GM19397 (cell line): Measurements from ENCODE around the gene TIGD2.

ENCODE experiments used
- ATAC-seq: cut with Tn5 transposase; IDR thresholded peaks from one replicate; pipeline ENCODE4 v1.9.1; 2021; ENCODE audit warnings: mild to moderate bottlenecking, moderate library complexity; ENCODE audit not compliant: unreplicated experiment

TIGD2 gene

DNA sequence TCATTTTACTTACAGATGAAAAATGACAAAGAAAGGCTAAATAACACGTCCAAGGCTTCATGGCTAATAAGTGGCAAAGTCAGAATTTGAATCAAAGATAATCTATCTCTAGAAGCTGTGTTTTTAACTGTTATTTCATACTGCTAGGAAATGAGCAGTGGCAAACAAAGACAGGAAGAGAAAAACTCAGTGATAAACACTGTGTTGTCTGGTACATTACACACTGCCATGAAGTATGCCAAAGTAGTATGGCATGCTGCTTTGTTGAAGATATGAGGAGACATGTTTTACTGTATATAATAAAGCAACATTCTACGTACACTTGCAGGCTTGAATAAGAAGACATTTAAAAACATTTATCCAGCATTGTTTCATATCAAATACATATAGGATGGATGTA is 49.5 kb downstream of the TIGD2 start:
- ATAC-seq: no peak

GRCh38 chr4:89161841-89162240 is 50.5 kb downstream of the TIGD2 start:
- ATAC-seq: no peak

- no peak for ATAC-seq
Observed at GRCh38 chr4:89162496-89162895, 51.2 kb downstream of the TIGD2 start.

DNA sequence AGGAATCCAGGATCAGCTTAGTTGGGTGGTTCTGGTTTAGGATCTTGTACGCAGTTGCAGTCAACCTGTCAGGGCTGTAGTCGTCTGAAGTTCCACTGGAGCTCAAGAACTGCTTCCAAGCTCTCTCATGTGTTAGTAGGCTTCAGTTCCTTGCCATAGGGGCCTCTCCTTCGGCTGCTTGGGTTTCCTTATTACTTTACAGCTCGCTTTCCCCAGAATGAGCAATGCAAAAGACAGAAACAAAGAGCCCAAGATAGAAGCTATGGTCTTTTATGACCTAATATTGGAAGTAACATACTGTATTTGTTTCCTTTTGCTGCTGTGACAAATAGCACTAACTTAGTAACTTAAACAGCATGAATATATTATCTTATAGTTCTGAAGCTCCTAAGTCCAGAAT is 51.7 kb downstream of the TIGD2 start:
- no peak for ATAC-seq

DNA sequence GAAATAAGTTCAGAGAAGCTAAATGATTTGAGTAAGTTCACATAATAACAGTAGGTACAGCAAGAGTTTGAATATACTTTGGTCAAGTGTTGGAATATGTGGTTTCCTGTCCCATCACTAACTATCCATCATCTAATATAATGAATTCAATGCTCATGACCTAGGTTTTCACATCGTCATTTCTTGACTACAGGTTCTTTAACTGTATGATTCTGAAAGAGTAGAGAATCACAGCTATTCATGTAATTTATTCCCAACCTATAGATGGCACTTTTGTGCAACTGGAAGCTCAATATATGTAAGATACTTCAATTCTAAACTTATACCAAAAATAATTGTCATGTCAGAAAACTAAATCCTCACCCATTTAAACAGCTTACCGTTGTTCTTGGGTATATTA is 53.1 kb downstream of the TIGD2 start:
- ATAC-seq: no peak
